ENCODE measurements around the gene SAMD4B.
"Not testable (repeated sequence)": the region's sequence is repeated elsewhere in the genome, so short reads cannot be mapped to it uniquely, and the experiment has no call there.

Gene SAMD4B, protein sequence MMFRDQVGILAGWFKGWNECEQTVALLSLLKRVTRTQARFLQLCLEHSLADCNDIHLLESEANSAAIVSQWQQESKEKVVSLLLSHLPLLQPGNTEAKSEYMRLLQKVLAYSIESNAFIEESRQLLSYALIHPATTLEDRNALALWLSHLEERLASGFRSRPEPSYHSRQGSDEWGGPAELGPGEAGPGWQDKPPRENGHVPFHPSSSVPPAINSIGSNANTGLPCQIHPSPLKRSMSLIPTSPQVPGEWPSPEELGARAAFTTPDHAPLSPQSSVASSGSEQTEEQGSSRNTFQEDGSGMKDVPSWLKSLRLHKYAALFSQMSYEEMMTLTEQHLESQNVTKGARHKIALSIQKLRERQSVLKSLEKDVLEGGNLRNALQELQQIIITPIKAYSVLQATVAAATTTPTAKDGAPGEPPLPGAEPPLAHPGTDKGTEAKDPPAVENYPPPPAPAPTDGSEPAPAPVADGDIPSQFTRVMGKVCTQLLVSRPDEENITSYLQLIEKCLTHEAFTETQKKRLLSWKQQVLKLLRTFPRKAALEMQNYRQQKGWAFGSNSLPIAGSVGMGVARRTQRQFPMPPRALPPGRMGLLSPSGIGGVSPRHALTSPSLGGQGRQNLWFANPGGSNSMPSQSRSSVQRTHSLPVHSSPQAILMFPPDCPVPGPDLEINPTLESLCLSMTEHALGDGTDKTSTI

DNA sequence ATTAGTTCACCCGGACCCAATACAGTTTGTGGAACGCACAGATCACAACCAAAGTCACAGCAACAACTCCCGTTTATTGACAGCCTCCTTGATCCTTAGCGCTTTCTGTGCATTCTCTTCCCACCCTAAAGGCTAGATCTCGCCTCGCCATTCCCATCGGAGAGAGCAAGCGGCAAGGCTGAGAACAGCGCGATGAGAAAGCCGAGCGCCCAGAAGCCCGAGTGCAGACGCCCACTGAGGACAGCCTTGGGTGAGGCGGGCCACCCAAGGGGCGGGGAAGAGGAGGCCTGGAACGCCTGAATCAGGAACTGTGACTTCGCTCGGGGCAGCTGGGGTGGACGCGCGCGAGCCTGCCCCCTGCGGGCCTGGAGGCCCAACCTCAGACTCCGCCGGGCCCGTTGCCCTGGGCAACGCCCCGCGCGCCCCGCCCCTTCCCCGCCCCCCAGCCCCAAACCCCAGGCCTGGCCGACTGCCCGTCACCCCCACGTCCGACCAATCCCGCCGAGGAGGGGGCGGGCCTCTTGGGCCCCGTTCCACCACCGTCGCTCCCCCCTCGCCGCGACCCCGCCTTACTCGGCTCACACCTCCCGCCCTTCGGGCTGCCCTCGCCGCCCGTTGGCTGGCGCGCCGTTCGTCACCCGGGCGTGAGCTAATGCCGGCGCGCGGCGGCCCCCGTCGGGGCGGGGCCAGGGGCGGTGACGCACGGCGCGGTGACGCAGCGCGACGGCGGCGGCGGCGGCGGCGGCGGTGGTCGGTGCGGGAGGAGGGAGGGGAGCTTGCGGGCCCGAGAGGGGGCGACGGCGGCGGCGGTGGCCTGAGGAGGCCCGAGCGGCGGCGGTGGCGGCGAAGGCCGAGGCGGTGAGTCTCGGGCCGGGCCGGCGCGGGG lies at the start of gene SAMD4B:
Gene SAMD4B (plus strand): TSS at position 703 of the 886 bp plus-strand sequence. CDS start 14,473 bp downstream, outside the sequence.
- peak; percentile 94 for ATAC-seq
- peak; percentile 99 for DNase-seq

DNA sequence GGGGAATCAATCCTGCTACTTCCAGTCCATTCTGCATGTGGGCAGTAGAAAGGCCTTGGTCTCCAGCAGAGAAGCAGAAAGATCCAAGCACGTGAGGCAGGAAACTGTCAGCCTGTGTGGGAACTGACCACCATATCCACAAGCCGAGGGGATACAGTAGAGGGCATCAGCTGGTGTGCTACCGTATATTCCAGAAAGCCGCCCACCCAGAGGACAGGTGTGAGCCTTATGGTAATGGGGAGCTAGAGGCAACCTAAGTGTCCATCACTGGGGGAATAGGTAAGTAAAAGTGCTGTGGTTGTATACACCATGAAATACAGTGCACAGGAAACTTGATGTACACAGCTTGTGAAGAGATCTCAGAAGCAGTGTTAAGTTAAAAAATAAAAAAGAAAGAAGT lies 48.8 kb upstream of the SAMD4B start:
- ATAC-seq (no peak), DNase-seq (no peak)

DNA sequence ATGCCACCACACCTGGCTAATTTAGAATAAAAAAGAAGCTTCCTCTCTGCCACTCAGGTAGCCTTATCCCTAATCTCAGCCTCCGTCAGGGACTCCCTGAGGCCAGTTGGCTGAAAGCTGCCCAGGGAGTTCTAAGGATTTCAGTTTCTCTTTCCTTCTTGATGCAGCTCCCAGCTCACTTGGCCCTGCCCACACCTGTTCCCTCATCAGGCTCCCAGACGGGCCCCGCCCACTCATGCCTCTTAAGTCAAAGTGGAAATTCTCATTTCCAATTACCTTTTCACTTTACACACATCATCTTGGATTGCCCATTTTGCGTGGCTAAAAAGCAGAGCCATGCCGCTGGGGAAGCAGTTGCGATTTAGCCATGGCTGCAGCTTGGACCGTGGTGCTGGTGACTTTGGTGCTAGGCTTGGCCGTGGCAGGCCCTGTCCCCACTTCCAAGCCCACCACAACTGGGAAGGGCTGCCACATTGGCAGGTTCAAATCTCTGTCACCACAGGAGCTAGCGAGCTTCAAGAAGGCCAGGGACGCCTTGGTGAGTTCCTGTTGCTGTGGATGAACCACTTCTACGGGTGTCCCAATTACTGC lies 46.1 kb upstream of the SAMD4B start, which contains the start of gene IFNL1:
Gene IFNL1 (plus strand): TSS at position 353 of the 591 bp plus-strand sequence. CDS start 15 bp downstream, at position 368.
- ATAC-seq (no peak), DNase-seq (no peak)

DNA sequence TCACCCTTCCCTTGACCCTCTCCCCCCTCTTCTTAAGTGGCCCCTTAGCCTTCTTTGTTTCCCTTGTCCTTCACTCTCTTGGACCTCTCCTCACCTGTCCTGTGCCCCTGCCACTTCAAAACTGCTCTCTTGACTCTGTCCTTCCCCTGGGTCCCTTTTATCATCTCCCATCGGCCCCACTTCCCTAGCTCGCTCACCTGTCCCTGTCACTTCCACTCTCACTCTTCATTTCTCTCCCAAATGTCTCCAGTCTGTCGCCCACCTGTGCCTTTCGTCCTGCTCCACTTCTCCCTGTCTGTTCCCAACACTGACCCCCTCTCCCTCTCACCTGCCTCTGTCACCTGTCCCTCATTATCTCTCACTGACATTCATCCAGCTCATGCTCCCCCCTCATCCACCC lies 45.3 kb upstream of the SAMD4B start:
- ATAC-seq: no peak
- DNase-seq: no peak

DNA sequence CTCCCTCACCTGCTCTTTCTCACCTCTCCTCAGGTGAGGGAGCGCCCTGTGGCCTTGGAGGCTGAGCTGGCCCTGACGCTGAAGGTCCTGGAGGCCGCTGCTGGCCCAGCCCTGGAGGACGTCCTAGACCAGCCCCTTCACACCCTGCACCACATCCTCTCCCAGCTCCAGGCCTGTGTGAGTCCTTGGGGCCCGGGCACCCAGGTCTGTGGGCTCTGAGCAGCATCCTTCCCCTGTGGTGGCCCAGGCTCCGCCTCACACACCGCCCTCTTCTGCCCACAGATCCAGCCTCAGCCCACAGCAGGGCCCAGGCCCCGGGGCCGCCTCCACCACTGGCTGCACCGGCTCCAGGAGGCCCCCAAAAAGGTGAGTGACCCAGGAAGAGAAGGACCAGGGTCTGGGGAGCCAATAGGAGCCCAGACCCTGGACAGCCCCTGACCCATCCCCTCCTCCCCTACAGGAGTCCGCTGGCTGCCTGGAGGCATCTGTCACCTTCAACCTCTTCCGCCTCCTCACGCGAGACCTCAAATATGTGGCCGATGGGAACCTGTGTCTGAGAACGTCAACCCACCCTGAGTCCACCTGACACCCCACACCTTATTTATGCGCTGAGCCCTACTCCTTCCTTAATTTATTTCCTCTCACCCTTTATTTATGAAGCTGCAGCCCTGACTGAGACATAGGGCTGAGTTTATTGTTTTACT lies 44.1 kb upstream of the SAMD4B start:
- peak; percentile 60 for DNase-seq
- peak; percentile 94 for ATAC-seq

DNA sequence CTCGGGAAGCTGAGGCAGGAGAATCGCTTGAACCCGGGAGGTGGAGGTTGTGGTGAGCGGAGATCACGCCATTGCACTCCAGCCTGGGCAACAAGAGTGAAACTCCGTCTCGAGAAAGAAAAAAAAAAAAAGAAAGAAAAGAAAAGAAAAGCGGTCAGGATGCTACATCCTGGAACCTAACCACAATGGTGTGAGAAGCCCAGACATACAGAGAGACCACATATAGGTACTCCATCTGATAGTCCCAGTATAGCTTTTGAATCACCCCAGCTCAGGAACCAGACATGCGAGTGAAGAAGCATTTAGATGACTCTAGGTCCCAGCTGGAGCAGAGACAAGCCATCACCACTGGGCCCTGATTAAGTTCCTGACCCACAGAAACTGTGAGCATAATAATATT lies 42.8 kb upstream of the SAMD4B start:
- peak; percentile 26 for ATAC-seq

DNA sequence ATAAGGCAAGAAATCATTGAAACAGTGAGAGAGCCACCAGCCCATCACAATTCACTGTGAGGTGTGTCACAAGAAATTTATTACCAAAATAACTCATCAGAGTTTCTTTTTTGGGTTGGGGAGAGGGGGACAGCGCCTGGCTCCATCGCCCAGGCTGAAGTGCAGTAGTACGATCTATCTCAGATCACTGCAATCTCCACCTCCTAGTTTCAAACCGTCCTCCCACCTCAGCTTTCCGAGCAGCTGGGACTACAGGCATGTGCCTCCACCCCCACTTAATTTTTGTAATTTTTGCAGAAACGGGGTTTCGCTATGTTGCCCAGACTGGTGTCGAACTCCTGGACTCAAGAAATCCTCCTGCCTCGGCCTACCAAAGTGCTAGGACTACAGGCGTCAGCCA lies 42.4 kb upstream of the SAMD4B start:
- no peak for DNase-seq
- no peak for ATAC-seq

More for the DNA sequence above, 42.8 kb upstream of the SAMD4B start:
- DNase-seq: no peak

DNA sequence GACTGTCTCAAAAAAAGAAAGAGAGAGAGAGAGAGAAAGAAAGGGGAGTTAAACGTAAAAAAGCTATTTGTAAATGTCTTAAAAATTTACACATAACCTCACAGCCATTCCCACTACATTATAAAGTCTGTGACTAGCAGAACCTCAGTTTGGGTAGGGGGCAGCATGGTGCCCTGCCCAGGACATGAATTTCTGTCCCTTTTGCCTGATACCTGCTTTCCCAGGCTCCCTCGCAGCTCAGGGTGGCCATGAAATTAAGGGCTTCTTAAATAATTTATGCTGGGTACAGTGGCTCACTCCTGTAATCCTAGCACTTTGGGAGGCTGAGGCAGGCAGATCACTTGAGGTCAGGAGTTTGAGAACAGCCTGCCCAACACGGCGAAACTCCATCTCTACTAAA lies 41.2 kb upstream of the SAMD4B start:
- DNase-seq (no peak), ATAC-seq (no peak)

DNA sequence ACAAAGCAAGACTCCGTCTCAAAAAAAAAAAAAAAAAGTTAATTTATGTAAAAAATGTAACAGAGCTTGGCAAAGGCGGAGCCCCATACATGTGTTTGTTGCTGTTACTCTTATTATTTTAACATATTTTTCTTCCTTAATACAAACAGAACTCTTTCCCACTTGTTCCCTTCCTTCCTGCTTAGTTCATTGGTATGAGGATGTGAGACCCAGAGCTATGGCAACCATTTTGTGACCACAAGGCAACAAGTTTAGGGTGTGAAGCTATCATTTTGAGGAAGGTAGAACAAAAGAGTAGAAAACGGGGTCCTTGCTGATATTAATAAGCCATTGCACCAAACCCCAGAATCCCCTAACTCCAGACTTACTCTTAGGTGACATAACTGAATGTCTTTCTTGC lies 40.7 kb upstream of the SAMD4B start:
- ATAC-seq (no peak), DNase-seq (no peak)

DNA sequence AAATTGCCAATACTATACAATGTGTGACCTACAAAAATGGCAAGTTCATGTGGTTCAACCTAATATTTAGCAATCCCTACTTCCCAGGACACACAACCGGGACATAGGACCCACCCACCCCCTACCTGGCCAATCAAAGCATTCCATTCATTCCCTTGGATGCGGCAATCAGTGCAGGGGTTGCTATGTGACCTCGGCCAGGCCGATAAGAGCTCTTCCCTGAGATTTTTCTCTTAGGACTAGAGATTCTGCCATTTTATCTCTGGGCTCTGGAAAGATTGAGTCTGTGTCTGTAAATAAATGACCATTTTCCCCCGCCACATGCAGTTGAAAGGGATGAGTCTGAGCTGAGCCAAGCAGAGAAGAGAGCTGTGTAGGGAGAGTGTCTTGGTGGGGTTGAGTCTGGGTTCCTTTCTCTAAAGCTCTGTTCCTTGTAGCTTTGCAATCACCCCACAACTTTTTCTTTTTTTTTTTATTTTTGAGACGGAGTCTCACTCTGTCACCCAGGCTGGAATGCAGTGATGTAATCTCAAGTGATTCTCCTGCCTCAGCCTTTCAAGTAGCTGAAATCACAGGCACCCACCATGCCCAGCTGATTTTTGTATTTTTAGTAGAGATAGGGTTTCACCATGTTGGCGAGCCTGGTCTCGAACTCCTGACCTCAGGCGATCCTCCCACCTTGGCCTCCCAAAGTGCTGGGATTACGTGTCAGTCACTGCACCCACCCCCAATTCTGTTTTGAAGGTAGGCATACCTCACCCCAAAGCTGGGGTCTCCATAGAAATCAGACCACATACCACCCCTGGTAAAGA lies 38.6 kb upstream of the SAMD4B start:
- ATAC-seq (no peak), DNase-seq (no peak)

DNA sequence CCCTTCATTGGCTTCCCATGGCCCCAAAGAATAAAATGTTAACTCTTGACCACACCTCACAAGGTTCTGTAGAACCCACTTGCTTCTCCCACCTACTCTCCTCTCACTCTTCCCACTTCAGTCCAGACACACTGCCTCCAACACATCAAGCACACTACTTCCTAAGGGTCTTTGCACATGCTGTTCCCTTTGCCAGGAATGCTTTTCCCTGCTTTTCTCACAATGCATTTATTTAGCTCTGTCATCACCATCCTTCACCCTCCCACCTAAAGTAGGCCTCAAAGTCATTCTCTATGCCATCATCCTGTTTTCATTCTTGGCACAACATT lies 38.1 kb upstream of the SAMD4B start:
- no peak for ATAC-seq
- DNase-seq: no peak

DNA sequence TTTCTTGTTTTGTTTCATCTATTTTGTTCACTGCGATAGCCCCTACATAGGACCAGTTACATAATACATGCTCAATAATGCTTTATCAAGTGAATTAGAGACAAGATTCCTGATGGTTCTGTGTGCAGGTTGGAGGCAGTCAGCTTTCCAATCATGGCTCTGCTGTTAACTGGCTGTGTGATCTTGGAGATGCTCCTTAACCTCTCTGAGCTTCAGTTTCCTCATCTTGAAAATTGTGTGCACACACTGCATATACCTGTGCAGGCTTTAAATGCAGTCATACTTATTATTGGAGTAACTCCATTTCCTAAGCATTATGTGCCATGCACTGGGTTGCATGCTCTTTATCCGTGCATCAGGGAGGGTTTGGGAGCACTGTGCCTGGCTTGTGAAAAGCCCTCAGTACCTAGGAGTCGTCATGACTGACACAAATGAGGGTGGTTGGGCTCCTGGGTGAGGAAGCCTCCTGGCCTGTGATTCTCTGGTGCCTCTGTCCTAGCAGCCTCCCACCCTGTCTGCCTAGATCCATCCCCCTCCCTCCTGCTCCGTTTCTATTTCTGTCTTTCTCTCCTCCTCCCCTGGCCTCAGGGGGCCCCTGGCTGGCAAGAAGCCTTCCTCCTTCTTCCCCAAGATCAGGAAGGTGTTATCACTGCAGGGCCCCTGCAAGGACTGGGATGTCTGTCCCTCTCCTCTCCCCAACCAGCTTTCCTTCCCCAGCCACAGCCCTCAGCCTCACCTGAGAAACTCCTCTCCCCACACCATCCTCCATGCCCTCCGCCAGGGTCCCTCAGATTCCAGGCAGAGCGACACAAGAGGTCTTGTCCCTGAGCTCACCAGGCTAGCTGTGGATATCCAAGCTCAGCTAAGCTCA lies 37.3 kb upstream of the SAMD4B start:
- no peak for DNase-seq
- no peak for ATAC-seq

DNA sequence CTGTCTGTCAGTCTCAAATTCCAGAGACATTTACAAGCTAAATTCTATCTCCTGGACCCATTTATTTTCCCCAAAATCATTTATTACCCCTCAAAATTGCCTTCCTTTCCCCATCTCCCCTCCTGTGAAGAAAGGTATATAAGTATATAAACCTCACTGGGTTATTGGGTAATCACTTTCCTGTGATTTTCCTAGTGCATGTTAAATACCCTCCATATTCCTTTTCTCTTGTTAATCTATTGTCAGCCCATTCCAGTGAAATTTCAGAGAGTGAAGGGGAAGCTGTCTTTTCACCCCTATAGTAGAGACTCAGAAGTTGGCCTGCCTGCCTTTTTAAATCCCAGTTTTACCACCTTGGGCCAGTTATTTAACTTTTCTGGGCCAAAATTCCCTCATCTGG lies 36.1 kb upstream of the SAMD4B start:
- DNase-seq (no peak), ATAC-seq (no peak)

DNA sequence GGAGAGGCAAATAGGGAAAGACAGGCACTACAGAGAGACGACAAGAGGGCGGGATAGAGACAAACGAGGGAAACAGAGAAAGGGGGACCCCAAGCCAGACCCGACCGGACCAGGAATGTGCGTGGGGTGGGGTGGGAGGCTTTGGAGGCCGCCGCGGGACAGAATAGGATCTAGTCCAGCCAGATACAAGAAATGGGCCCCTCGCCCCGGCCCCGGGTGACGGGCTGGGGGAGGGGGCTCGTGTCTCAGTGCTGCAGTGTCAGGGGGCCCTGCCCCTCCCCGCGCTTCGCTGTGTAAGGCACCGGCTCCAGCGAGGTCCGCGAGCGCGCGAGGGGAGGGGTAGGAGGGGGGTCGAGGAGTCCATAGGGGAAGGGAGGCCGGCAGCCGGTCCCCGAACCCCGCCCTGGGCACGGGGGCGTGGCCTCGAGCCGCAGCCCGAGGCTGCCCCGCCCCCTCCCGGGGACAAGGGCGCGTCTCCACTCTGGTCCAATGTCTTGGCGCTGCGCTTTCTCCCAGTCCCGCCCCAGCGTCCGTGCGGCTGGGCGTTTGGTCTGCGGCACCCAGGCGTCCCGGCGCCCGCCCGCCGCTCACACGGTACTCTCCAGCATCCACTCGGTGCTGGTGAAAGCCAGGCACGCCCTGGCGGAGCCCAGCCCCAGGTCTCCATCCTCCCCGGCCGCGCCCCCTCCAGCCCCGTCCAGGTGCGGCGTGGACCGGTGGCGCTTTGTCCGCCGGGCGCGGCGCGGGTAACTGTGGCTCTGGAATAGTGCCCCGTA lies 35.0 kb upstream of the SAMD4B start:
- no peak for ATAC-seq

DNA sequence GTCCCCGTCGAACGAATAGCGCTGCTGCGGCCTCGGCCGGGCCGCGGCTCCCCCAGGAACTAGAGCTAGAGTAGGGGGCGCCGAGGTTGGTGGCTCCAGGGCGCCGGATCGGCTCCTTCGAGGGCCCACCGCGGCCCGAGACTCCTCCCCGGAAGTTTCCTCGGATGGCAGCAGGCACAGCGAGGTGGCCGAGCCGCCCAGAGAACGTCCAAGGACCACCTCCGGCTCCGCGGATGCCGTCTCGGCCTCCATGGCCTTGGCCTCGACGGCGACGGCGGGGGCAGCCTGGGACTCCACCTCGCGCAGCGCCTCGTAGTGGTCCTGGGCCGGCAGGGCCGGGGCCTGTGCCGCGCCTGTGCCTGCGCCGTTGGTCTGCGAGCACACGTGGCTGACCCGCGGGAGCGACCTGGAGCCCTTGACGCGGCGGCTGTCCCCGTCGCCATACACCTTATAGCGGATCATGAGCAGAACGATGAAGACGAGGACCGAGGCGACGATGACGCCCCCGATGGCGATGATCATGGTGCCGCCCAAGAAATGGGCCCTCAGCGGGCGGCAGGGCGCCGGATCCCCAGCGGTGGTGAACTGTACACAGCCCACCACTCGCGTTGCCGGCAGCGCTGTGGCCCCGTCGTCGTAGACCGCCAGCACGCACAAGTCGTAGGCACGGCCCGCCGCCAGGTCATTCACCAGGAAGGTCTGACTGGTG lies 34.2 kb upstream of the SAMD4B start:
- no peak for ATAC-seq

More for the DNA sequence above, 35.0 kb upstream of the SAMD4B start:
- no peak for DNase-seq

DNA sequence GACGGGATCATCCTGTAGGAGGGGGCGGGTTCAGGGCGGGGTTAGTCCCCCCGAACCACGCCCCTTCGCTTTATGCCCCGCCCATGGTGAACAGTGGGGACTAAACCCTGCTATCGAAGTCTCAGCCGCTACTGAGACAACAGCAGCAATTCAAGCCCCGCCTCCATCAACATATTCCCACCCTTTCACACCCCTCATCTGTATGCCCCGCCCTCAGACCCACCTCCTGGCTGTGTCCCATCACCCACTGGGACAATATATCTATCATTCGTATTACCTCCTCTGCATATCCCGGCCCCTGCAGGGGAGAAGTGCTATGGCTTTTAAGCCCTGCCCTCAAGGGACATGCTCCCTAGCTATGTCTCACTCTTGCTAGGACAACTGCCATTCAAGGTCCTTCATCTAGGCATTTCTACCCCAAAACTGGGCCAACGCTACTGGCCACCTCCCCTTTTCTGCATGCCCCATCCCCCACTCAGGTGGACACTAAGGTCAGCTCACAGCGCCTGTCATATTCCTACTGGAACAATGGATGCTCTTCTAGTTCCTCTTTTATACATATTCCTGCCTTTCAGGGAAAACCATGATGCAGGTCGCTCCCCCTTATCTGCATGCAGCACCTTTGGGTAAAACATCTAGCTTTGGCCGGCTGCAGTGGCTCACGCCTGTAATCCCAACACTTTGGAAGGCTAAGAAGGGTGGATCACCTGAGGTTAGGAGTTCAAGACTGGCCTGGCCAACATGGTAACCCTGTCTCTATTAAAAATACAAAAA lies 33.5 kb upstream of the SAMD4B start:
- no peak for ATAC-seq
- no peak for DNase-seq

More for the DNA sequence above, 34.2 kb upstream of the SAMD4B start:
- DNase-seq: no peak

DNA sequence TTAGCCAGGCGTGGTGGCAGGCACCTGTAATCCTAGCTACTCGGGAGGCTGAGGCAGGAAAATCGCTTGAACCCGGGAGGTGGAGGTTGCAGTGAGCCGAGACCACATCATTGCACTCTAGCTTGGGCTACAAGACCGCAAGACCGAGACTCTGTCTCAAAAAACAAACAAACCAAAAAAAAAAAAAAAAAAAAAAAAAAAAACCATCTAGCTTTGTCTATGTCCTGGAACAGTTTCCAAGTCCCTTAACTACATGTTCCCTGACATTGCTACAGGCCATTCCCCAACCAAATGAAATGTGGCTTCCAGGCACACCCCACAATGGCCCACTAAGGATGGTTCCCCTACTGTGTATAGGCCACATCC lies 32.9 kb upstream of the SAMD4B start:
- ATAC-seq, DNase-seq: not testable (repeated sequence)

All from stimulated activated naive CD8-positive, alpha-beta T cell treated with anti-CD3 and anti-CD28 coated beads, Interleukin-15, Interleukin-2, amounts not matched to agents 100 U/mL and 50 U/mL, for 24 hours (primary cell).